ENCODE results near the gene DHRSX.
"Not testable (repeated sequence)": the region's sequence is repeated elsewhere in the genome, so short reads cannot be mapped to it uniquely, and the experiment has no call there.

DHRSX gene

GRCh38 chrX:2508648-2509335 is 8.0 kb upstream of the DHRSX start:
- H3K4me1 ChIP-seq (ENCODE audit: insufficient read depth, low read length), result no peaks in the 10 kb centered on the region
- no peak overlapping the region for H3K9ac ChIP-seq (ENCODE audit: low read depth, low read length)
- no peaks in the 10 kb centered on the region for H3K36me3 ChIP-seq (ENCODE audit: insufficient read depth, low read length)
- no peaks in the 10 kb centered on the region for H3K9me3 ChIP-seq (ENCODE audit: control insufficient read depth, insufficient read depth, low read length)

GRCh38 chrX:2507904-2508627 is 7.3 kb upstream of the DHRSX start:
- Histone ChIP-seq H3K9ac (ENCODE audit: low read depth, low read length) (no peak overlapping the region), H3K36me3 (ENCODE audit: insufficient read depth, low read length) (no peaks in the 10 kb centered on the region), H3K4me1 (ENCODE audit: insufficient read depth, low read length) (no peaks in the 10 kb centered on the region), H3K9me3 (ENCODE audit: control insufficient read depth, insufficient read depth, low read length) (no peaks in the 10 kb centered on the region)

GRCh38 chrX:2507196-2507595 is 6.4 kb upstream of the DHRSX start:
- no peaks in the 10 kb centered on the region for H3K36me3 ChIP-seq (ENCODE audit: insufficient read depth, low read length)
- no peaks in the 10 kb centered on the region for H3K4me1 ChIP-seq (ENCODE audit: insufficient read depth, low read length)
- no peak overlapping the region for H3K9ac ChIP-seq (ENCODE audit: low read depth, low read length)
- H3K9me3 ChIP-seq (ENCODE audit: control insufficient read depth, insufficient read depth, low read length), result no peaks in the 10 kb centered on the region

GRCh38 chrX:2505341-2505740 is 4.6 kb upstream of the DHRSX start:
- H3K4me1 ChIP-seq (ENCODE audit: insufficient read depth, low read length); H3K36me3 ChIP-seq (ENCODE audit: insufficient read depth, low read length); H3K9me3 ChIP-seq (ENCODE audit: control insufficient read depth, insufficient read depth, low read length): not testable (repeated sequence)

GRCh38 chrX:2504706-2505332 is 4.0 kb upstream of the DHRSX start:
- Histone ChIP-seq H3K9me3 (ENCODE audit: control insufficient read depth, insufficient read depth, low read length) (no peaks in the 10 kb centered on the region), H3K4me1 (ENCODE audit: insufficient read depth, low read length) (no peaks in the 10 kb centered on the region), H3K9ac (ENCODE audit: low read depth, low read length) (no peak overlapping the region), H3K36me3 (ENCODE audit: insufficient read depth, low read length) (no peaks in the 10 kb centered on the region)

More at GRCh38 chrX:2505341-2505740, 4.6 kb upstream of the DHRSX start:
- H3K9ac ChIP-seq (ENCODE audit: low read depth, low read length), result not testable (repeated sequence)

- Histone ChIP-seq H3K9ac (ENCODE audit: low read depth, low read length) (no peak overlapping the region), H3K4me1 (ENCODE audit: insufficient read depth, low read length) (no peaks in the 10 kb centered on the region; the same call in 1 of the 2 replicates), H3K36me3 (ENCODE audit: insufficient read depth, low read length) (no peaks in the 10 kb centered on the region), H3K9me3 (ENCODE audit: control insufficient read depth, insufficient read depth, low read length) (no peaks in the 10 kb centered on the region)
Observed at GRCh38 chrX:2503591-2504500, 3.1 kb upstream of the DHRSX start.

- no peaks in the 10 kb centered on the region for H3K9me3 ChIP-seq (ENCODE audit: control insufficient read depth, insufficient read depth, low read length)
Observed at GRCh38 chrX:2502668-2503519, 2.1 kb upstream of the DHRSX start.

GRCh38 chrX:2502120-2502667 is 1.4 kb upstream of the DHRSX start:
- Histone ChIP-seq H3K4me1 (ENCODE audit: insufficient read depth, low read length) (peaks cover 10% of the 10 kb centered on the region; the same call in 1 of the 2 replicates), H3K36me3 (ENCODE audit: insufficient read depth, low read length) (no peaks in the 10 kb centered on the region), H3K9ac (ENCODE audit: low read depth, low read length) (no peak overlapping the region), H3K9me3 (ENCODE audit: control insufficient read depth, insufficient read depth, low read length) (no peaks in the 10 kb centered on the region)

More at GRCh38 chrX:2502668-2503519, 2.1 kb upstream of the DHRSX start:
- H3K9ac ChIP-seq (ENCODE audit: low read depth, low read length), result no peak overlapping the region
- peaks cover 7% of the 10 kb centered on the region; the same call in 1 of the 2 replicates for H3K4me1 ChIP-seq (ENCODE audit: insufficient read depth, low read length)
- H3K36me3 ChIP-seq (ENCODE audit: insufficient read depth, low read length), result no peaks in the 10 kb centered on the region

GRCh38 chrX:2501559-2502102 is 855 bp upstream of the DHRSX start:
- no peak overlapping the region for H3K9ac ChIP-seq (ENCODE audit: low read depth, low read length)
- no peaks in the 10 kb centered on the region for H3K36me3 ChIP-seq (ENCODE audit: insufficient read depth, low read length)
- H3K4me1 ChIP-seq (ENCODE audit: insufficient read depth, low read length), result peaks cover 10% of the 10 kb centered on the region; the same call in 1 of the 2 replicates
- no peaks in the 10 kb centered on the region for H3K9me3 ChIP-seq (ENCODE audit: control insufficient read depth, insufficient read depth, low read length)

GRCh38 chrX:2500091-2500802 is 529 bp downstream of the DHRSX start:
- Histone ChIP-seq H3K4me1 (ENCODE audit: insufficient read depth, low read length) (peaks cover 10% of the 10 kb centered on the region; the same call in 1 of the 2 replicates), H3K9me3 (ENCODE audit: control insufficient read depth, insufficient read depth, low read length) (no peaks in the 10 kb centered on the region), H3K9ac (ENCODE audit: low read depth, low read length) (peak overlapping the region; percentile 92), H3K36me3 (ENCODE audit: insufficient read depth, low read length) (peaks cover 3% of the 10 kb centered on the region; the same call in 1 of the 2 replicates)

GRCh38 chrX:2499507-2499906 is 1.3 kb downstream of the DHRSX start:
- Histone ChIP-seq H3K9me3 (ENCODE audit: control insufficient read depth, insufficient read depth, low read length) (no peaks in the 10 kb centered on the region), H3K9ac (ENCODE audit: low read depth, low read length) (peak overlapping the region; percentile 92; the same call in 1 of the 2 replicates), H3K4me1 (ENCODE audit: insufficient read depth, low read length) (peaks cover 10% of the 10 kb centered on the region; the same call in 1 of the 2 replicates), H3K36me3 (ENCODE audit: insufficient read depth, low read length) (peaks cover 3% of the 10 kb centered on the region; the same call in 1 of the 2 replicates)

- Histone ChIP-seq H3K36me3 (ENCODE audit: insufficient read depth, low read length) (peaks cover 3% of the 10 kb centered on the region; the same call in 1 of the 2 replicates), H3K4me1 (ENCODE audit: insufficient read depth, low read length) (peaks cover 10% of the 10 kb centered on the region; the same call in 1 of the 2 replicates), H3K9ac (ENCODE audit: low read depth, low read length) (peak overlapping the region; percentile 92), H3K9me3 (ENCODE audit: control insufficient read depth, insufficient read depth, low read length) (no peaks in the 10 kb centered on the region)
Observed at GRCh38 chrX:2498781-2499302, 1.9 kb downstream of the DHRSX start.

Measured in ES-I3 (cell line).